Uterus (tissue), 2 donors: ENCODE results near the gene INSL3.

Experiments
- POLR2A ChIP-seq, 2 donors: fragments of 450-650 bp; IDR thresholded peaks; one replicate each; pipeline ENCODE4 v1.6.1; 2016; ENCODE audit warnings: antibody characterized with exemption in 2 of 2, mild to moderate bottlenecking in 1 of 2, moderate library complexity in 1 of 2
- TF ChIP-seq, protein P1 (sequence below), 4 experiments: fragments of 200-600 bp in 2 of 4; fragments of 450-650 bp in 2 of 4; sonication (generic) in 2 of 4; IDR thresholded peaks; one replicate each; pipeline ENCODE4 v1.5.1; 2016 to 2019; ENCODE audit warnings: antibody characterized with exemption in 4 of 4, mild to moderate bottlenecking in 2 of 4, moderate library complexity in 1 of 4

GRCh38 chr19:17821190-17821589, at the start of gene INSL3:
- no peak for TF ChIP-seq POLR2A (IDR thresholded peaks at IDR 0.05)
- TF ChIP-seq, protein P1, sequence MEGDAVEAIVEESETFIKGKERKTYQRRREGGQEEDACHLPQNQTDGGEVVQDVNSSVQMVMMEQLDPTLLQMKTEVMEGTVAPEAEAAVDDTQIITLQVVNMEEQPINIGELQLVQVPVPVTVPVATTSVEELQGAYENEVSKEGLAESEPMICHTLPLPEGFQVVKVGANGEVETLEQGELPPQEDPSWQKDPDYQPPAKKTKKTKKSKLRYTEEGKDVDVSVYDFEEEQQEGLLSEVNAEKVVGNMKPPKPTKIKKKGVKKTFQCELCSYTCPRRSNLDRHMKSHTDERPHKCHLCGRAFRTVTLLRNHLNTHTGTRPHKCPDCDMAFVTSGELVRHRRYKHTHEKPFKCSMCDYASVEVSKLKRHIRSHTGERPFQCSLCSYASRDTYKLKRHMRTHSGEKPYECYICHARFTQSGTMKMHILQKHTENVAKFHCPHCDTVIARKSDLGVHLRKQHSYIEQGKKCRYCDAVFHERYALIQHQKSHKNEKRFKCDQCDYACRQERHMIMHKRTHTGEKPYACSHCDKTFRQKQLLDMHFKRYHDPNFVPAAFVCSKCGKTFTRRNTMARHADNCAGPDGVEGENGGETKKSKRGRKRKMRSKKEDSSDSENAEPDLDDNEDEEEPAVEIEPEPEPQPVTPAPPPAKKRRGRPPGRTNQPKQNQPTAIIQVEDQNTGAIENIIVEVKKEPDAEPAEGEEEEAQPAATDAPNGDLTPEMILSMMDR (IDR thresholded peaks at IDR 0.05): no peak
